Measurements from ENCODE around the gene POLG. TPM values are rescaled to one million over a fixed set of nuclear protein-coding genes. Genes with fewer than 3 reads are reported as not detected.

The POLG gene
- total RNA-seq, 1 donor from 2014 or later: 69.1 TPM

DNA sequence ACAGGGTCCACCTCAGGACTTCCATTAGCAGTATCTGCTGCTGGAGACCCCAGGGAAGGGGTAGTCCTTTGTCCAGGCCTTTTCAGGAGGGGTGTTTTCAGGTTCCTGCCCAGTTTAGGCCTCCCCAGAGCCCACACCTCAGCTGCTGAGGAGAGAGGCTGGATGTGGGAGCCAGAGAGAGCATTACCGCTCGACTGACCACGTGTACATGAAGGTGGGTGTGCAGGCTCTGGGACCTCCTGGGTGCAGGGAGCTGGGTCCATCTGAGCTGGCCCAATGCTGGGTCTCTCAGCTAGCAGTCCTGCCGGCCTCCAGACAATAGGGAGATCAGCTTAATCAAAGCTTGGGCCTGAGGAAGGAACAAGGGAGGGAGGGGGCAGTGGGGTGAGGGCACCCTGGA lies 29.1 kb upstream of the POLG start:
- TF ChIP-seq, protein P1, sequence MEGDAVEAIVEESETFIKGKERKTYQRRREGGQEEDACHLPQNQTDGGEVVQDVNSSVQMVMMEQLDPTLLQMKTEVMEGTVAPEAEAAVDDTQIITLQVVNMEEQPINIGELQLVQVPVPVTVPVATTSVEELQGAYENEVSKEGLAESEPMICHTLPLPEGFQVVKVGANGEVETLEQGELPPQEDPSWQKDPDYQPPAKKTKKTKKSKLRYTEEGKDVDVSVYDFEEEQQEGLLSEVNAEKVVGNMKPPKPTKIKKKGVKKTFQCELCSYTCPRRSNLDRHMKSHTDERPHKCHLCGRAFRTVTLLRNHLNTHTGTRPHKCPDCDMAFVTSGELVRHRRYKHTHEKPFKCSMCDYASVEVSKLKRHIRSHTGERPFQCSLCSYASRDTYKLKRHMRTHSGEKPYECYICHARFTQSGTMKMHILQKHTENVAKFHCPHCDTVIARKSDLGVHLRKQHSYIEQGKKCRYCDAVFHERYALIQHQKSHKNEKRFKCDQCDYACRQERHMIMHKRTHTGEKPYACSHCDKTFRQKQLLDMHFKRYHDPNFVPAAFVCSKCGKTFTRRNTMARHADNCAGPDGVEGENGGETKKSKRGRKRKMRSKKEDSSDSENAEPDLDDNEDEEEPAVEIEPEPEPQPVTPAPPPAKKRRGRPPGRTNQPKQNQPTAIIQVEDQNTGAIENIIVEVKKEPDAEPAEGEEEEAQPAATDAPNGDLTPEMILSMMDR (IDR thresholded peaks at IDR 0.05): no peak
- intact Hi-C loops (cut with DNase I): no loop called here
- no peaks in the 10 kb centered on the region for H3K9me3 ChIP-seq
- H3K4me1 ChIP-seq: peaks cover 3 to 12% of the 10 kb centered on the region in 2 donors
- no peak for DNase-seq (ENCODE audit: low spot score in 2 of 2)
- no peak overlapping the region for H3K4me3 ChIP-seq
- H3K27ac ChIP-seq: no peak overlapping the region
- peaks cover 47% of the 10 kb centered on the region for H3K27me3 ChIP-seq
- H3K36me3 ChIP-seq: no peaks in the 10 kb centered on the region

DNA sequence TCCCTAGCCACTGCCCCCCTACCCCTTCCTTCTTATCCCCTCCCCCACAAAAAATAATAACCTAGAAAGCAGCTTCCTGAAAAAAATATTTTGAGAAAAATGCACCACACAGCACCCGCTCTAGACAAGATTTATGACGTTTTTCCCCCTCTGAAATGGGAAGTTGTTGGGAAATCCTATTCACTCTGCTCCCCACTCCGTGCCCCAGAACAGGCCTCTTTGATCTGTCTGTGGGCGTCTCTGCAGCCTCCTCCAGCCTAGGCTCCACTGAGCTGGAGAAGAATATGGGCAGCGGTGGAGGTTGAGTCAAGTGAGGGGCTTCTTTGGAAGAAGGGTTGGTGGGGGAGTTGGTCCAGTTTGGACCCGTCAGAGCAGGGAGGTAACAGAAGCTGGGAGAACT lies 28.5 kb upstream of the POLG start:
- intact Hi-C loops (cut with DNase I): no loop called here
- TF ChIP-seq, protein P1 (IDR thresholded peaks at IDR 0.05): no peak

DNA sequence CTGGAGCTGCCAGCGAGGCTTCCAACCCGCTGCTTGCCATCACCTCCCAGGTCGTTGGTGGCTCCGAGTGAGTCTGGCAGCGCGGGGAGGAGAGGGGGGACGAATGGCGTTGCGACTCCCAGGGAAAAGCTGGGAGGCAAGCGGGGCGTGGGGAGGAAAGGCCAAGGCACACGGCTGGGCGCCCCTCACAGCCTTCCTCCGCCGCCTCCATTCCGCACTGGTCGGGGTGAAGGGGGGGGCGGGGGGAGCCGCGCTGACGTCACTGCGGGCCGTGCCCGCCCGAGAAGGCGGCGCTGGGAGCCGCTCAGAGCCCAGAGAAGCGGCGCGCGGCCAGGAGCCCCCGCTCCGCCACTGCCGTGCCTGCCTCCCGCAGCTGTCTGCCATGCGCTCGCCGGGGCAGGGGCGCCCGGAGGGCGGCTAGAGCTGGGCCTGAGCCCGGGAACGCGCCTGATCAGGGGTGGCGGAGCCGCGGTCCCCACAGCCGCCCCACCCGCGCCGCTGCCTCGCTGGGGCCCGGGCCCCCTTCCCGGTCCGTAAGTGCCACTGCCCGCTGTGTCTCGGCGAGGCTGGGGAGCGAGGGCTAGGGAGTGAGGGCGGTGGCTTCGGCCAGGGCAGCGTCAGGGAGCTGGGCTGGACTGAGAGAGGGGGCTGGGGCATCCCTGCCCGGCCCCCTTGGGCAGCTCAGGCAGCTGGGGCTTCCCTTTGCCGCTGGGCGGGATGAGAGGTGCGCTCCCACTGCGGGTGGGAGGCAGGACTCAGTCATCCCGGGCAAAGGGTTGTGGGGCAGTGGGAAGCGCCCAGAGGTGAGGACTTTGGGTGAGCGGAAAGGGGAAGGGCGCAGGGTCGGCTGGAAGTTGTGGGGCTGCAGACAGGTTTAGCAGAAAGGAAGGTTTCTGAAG lies 27.8 kb upstream of the POLG start:
- H3K4me1 ChIP-seq: peaks cover 3 to 8% of the 10 kb centered on the region in 2 donors
- H3K4me3 ChIP-seq: no peak overlapping the region
- intact Hi-C loops (cut with DNase I): no loop called here

More for the DNA sequence above, 28.5 kb upstream of the POLG start:
- no peak for DNase-seq (ENCODE audit: low spot score in 2 of 2)
- Histone ChIP-seq H3K36me3 (no peaks in the 10 kb centered on the region), H3K27me3 (peaks cover 42% of the 10 kb centered on the region), H3K27ac (no peak overlapping the region), H3K4me3 (no peak overlapping the region), H3K9me3 (no peaks in the 10 kb centered on the region), H3K4me1 (peaks cover 3 to 12% of the 10 kb centered on the region in 2 donors)

DNA sequence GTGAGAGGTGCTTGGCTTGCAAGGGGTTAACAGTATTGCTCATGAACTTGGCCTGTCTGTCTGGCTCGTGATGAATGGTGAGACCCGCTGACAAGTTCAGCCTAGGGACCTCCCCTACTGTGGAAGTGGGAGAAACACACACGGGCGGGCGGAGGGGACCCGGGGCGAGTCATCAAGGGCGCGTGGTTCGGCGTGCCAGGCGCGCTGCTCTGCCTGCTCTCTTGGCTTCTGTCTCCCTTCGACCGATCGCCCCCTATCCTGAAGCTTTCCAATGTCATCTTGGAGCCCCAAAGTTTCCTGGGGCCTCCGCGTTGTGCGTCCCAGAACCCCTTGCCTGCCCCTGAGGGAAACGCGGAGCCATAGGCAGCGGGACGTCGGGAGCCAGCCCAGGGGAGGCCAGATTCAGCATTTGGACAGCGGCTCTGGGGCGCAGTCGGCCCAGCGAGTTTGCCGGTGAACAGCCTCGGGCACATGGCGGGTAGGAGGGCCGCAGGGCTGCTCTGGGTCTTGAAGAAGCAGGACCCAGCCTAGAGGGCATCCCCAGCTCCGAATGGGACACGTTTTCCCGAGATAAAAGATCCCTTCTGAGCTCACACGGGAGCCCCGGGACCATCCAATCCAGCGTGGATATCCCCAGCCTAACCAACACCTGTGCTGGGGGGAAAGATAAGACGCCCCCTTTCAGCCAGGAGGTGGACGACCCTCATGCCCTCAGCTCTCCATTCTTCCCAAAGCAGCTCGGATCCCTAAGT lies 27.0 kb upstream of the POLG start:
- TF ChIP-seq, protein P1 (IDR thresholded peaks at IDR 0.05): no peak
- Histone ChIP-seq H3K36me3 (no peaks in the 10 kb centered on the region), H3K4me3 (no peak overlapping the region), H3K27me3 (peaks cover 42% of the 10 kb centered on the region), H3K9me3 (no peaks in the 10 kb centered on the region), H3K27ac (no peak overlapping the region), H3K4me1 (peaks cover 3 to 8% of the 10 kb centered on the region in 2 donors)
- intact Hi-C loops (cut with DNase I): no loop called here
- DNase-seq (ENCODE audit: low spot score in 2 of 2): no peak

More for the DNA sequence above, 27.8 kb upstream of the POLG start:
- H3K27ac ChIP-seq: no peak overlapping the region
- TF ChIP-seq, protein P1 (IDR thresholded peaks at IDR 0.05): no peak
- H3K27me3 ChIP-seq: peaks cover 42% of the 10 kb centered on the region
- no peaks in the 10 kb centered on the region for H3K9me3 ChIP-seq
- no peaks in the 10 kb centered on the region for H3K36me3 ChIP-seq
- no peak for DNase-seq (ENCODE audit: low spot score in 2 of 2)

DNA sequence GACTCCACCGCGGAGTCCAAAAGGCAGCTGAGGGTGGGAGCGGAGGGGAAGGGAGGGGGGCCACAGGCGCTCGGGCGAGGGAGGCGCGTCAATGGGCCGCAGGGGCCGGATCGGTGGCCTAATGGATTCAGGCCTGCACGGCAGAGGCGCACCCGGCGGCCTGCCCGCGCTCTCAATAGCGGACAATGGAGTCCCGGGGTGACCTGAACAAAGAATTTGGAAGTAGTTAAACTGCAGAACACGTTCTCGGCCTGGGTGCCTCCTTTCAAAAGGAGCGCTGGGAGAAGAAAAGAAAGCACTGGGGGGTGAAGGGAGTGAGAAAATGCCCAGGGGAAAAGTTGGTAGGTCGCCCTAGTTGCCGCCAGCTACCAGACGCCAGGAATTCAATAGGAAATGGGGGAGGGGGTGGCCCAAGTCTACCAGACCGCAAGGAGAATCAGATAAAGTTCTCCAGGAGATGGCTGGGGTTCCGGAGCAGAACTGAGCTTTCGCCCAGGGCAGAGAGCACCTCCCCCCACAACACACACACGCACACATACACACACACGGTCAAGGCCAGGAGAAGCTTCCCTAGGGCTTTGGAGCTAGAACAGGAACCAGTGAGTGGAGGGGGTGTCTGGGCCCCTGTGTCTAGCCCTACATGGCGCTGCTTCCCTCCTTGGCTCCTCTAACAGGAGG lies 25.8 kb upstream of the POLG start:
- Histone ChIP-seq H3K9me3 (no peaks in the 10 kb centered on the region), H3K4me1 (peaks cover 3 to 8% of the 10 kb centered on the region in 2 donors), H3K4me3 (no peak overlapping the region), H3K36me3 (no peaks in the 10 kb centered on the region), H3K27ac (no peak overlapping the region), H3K27me3 (peaks cover 36% of the 10 kb centered on the region)
- no peak for DNase-seq (ENCODE audit: low spot score in 2 of 2)
- TF ChIP-seq, protein P1 (IDR thresholded peaks at IDR 0.05): no peak
- intact Hi-C loops (cut with DNase I): no loop called here

Measured in ascending aorta (tissue), 2 donors.